NCI-H526 (cell line): ENCODE measurements around the gene SYMPK.

Source experiments
- DNase-seq, 2 experiments: peaks; one replicate each; lab custom pipeline; 2025; lab: John Stamatoyannopoulos, UW

The SYMPK gene

GRCh38 chr19:45825263-45825605 is 37.7 kb downstream of the SYMPK start:
- no peak for DNase-seq

GRCh38 chr19:45824531-45825262 is 38.2 kb downstream of the SYMPK start:
- DNase-seq: no peak

GRCh38 chr19:45824041-45824471 is 38.9 kb downstream of the SYMPK start:
- DNase-seq: no peak

GRCh38 chr19:45823182-45823581 is 39.8 kb downstream of the SYMPK start:
- peak in 1 of 2 experiments; percentile 28 for DNase-seq

- no peak for DNase-seq
Observed at GRCh38 chr19:45822716-45823115, 40.2 kb downstream of the SYMPK start.

- no peak for DNase-seq
Observed at GRCh38 chr19:45821570-45821969, 41.4 kb downstream of the SYMPK start.

GRCh38 chr19:45821103-45821521 is 41.8 kb downstream of the SYMPK start:
- DNase-seq: no peak

- DNase-seq: no peak
Observed at GRCh38 chr19:45820413-45821102, 42.4 kb downstream of the SYMPK start.

- no peak for DNase-seq
Observed at GRCh38 chr19:45819769-45820168, 43.2 kb downstream of the SYMPK start.

GRCh38 chr19:45817725-45818301 is 45.1 kb downstream of the SYMPK start:
- DNase-seq: peak; percentile 24 to 27

GRCh38 chr19:45817010-45817724 is 45.8 kb downstream of the SYMPK start:
- DNase-seq: peak; percentile 77 to 96

- peak in 1 of 2 experiments; percentile 33 for DNase-seq
Observed at GRCh38 chr19:45816236-45817009, 46.5 kb downstream of the SYMPK start.

GRCh38 chr19:45815481-45816216 is 47.3 kb downstream of the SYMPK start:
- DNase-seq: no peak

GRCh38 chr19:45814851-45815480 is 48.0 kb downstream of the SYMPK start, which contains the start of gene RSPH6A:
Gene RSPH6A (minus strand): TSS chr19:45815308. CDS start chr19:45815176, 132 bp downstream.
- no peak for DNase-seq

- DNase-seq: no peak
Observed at GRCh38 chr19:45814166-45814780, 48.7 kb downstream of the SYMPK start.

- no peak for DNase-seq
Observed at GRCh38 chr19:45812297-45812696, 50.6 kb downstream of the SYMPK start.

GRCh38 chr19:45809643-45810159 is 53.2 kb downstream of the SYMPK start:
- peak in 1 of 2 experiments; percentile 28 for DNase-seq

GRCh38 chr19:45805719-45806118 is 57.2 kb downstream of the SYMPK start:
- no peak for DNase-seq

GRCh38 chr19:45804959-45805230 is 58.1 kb downstream of the SYMPK start:
- no peak for DNase-seq
